Ecto neural progenitor cell (in vitro differentiated cells): Measurements from ENCODE around the gene C5orf58.

Experiments used
- DNase-seq: peaks from one replicate; pipeline ENCODE4 v3.0.0-alpha.2; 2018; ENCODE audit warnings: low spot score

The C5orf58 gene

GRCh38 chr5:170232786-170233185 lies at the start of gene C5orf58:
Gene C5orf58, plus strand, starts transcription at chr5:170232985. Its CDS starts 1,992 bp downstream, at chr5:170234977.
- no peak for DNase-seq

- DNase-seq, result peak; percentile 86
Observed at GRCh38 chr5:170183816-170184687, 48.7 kb upstream of the C5orf58 start.

GRCh38 chr5:170184737-170185136 lies 48.0 kb upstream of the C5orf58 start:
- DNase-seq, result no peak

- no peak for DNase-seq
Observed at GRCh38 chr5:170186156-170186555, 46.6 kb upstream of the C5orf58 start.

- DNase-seq, result no peak
Observed at GRCh38 chr5:170186856-170187255, 45.9 kb upstream of the C5orf58 start.

GRCh38 chr5:170190436-170191134 lies 42.2 kb upstream of the C5orf58 start:
- DNase-seq, result no peak

GRCh38 chr5:170192829-170193228 lies 40.0 kb upstream of the C5orf58 start:
- peak; percentile 28 for DNase-seq

GRCh38 chr5:170195961-170196360 lies 36.8 kb upstream of the C5orf58 start:
- peak; percentile 49 for DNase-seq

GRCh38 chr5:170200876-170201275 lies 31.9 kb upstream of the C5orf58 start:
- no peak for DNase-seq

- no peak for DNase-seq
Observed at GRCh38 chr5:170201311-170201710, 31.5 kb upstream of the C5orf58 start.

- no peak for DNase-seq
Observed at GRCh38 chr5:170202117-170202516, 30.7 kb upstream of the C5orf58 start.

- no peak for DNase-seq
Observed at GRCh38 chr5:170204202-170204601, 28.6 kb upstream of the C5orf58 start.

GRCh38 chr5:170206216-170206615 lies 26.6 kb upstream of the C5orf58 start:
- no peak for DNase-seq

GRCh38 chr5:170206958-170207357 lies 25.8 kb upstream of the C5orf58 start:
- DNase-seq, result no peak

GRCh38 chr5:170211575-170212334 lies 21.0 kb upstream of the C5orf58 start:
- no peak for DNase-seq

- DNase-seq, result no peak
Observed at GRCh38 chr5:170216257-170216864, 16.4 kb upstream of the C5orf58 start.

GRCh38 chr5:170217831-170218230 lies 15.0 kb upstream of the C5orf58 start:
- no peak for DNase-seq

- DNase-seq, result no peak
Observed at GRCh38 chr5:170218726-170219125, 14.1 kb upstream of the C5orf58 start.

- no peak for DNase-seq
Observed at GRCh38 chr5:170219615-170220014, 13.2 kb upstream of the C5orf58 start.

- no peak for DNase-seq
Observed at GRCh38 chr5:170220191-170220590, 12.6 kb upstream of the C5orf58 start.

GRCh38 chr5:170221327-170221741 lies 11.5 kb upstream of the C5orf58 start:
- peak; percentile 51 for DNase-seq

- no peak for DNase-seq
Observed at GRCh38 chr5:170223360-170223759, 9.4 kb upstream of the C5orf58 start.
